ENCODE results near the gene SIPA1L3. TPM values are rescaled to one million over a fixed set of nuclear protein-coding genes. Genes with fewer than 3 reads are reported as not detected.

Gene SIPA1L3
- total and polyA plus RNA-seq, 2 of the 13 experiments (the other 11 are each of a cell fraction or from before 2014, with no cell fraction given) = 5.5 to 7.7 TPM

GRCh38 chr19:38229585-38230073 is 322.6 kb downstream of the SIPA1L3 start (continued):
- peak; percentile 58; the same call in 1 of the 2 replicates for TF ChIP-seq HBP1 (CRISPR knock-in tag; IDR thresholded peaks at IDR 0.05; ENCODE audit: low read depth)
- TF ChIP-seq ZNF7 (CRISPR knock-in tag; IDR thresholded peaks at IDR 0.05) = no peak
- 0 out of 2 replicates have a peak, but pooled peaks have one; percentile 31 for TF ChIP-seq KLF12 (CRISPR knock-in tag; IDR thresholded peaks at IDR 0.05; ENCODE audit: borderline replicate concordance)
- no peak for TF ChIP-seq ZFP36L1 (CRISPR knock-in tag; IDR thresholded peaks at IDR 0.05)
- no peak for TF ChIP-seq SP1 (IDR thresholded peaks at IDR 0.05)
- peak; percentile 68 for TF ChIP-seq SP1 (CRISPR knock-in tag; IDR thresholded peaks at IDR 0.05)
- no peak for TF ChIP-seq NFRKB (IDR thresholded peaks at IDR 0.05)
- peak; percentile 53 for TF ChIP-seq HCFC1 (IDR thresholded peaks at IDR 0.05; ENCODE audit: low read depth, low read length)
- TF ChIP-seq ZNF687 (CRISPR knock-in tag; IDR thresholded peaks at IDR 0.05) = peak; percentile 17; the same call in 1 of the 2 replicates
- no peak for TF ChIP-seq ELF4 (CRISPR knock-in tag; IDR thresholded peaks at IDR 0.05; ENCODE audit: borderline replicate concordance)
- TF ChIP-seq YY1 (IDR thresholded peaks at IDR 0.05; ENCODE audit: insufficient read depth, insufficient replicate concordance, low read depth, low read length) = peak; percentile 63
- no peak for TF ChIP-seq ZNF609 (CRISPR knock-in tag; IDR thresholded peaks at IDR 0.05; ENCODE audit: borderline replicate concordance)
- peak; percentile 90 for TF ChIP-seq ZNF143 (CRISPR knock-in tag; IDR thresholded peaks at IDR 0.05)
- TF ChIP-seq THAP11 (CRISPR knock-in tag; IDR thresholded peaks at IDR 0.05) = peak; percentile 91
- TF ChIP-seq ZSCAN31 (CRISPR knock-in tag; IDR thresholded peaks at IDR 0.05; ENCODE audit: low read depth) = no peak
- peak; percentile 88 for TF ChIP-seq NFYB (CRISPR knock-in tag; IDR thresholded peaks at IDR 0.05)
- TF ChIP-seq ZNF264 (CRISPR knock-in tag; IDR thresholded peaks at IDR 0.05) = no peak
- peak; percentile 70 for TF ChIP-seq SP4 (CRISPR knock-in tag; IDR thresholded peaks at IDR 0.05)
- peak; percentile 73 for TF ChIP-seq PATZ1 (CRISPR knock-in tag; IDR thresholded peaks at IDR 0.05)
